Nephron (organoid): Measurements from ENCODE around the gene PIGZ.

ENCODE experiments used
- H3K27ac Mint-ChIP-seq, 3 experiments: 2 replicates each; pipeline ENCODE4 v1.8.0; 2020; ENCODE audit warnings: mixed read lengths in 3 of 3, mild to moderate bottlenecking in 2 of 3, moderate library complexity in 1 of 3
- H3K27me3 Mint-ChIP-seq: 2 replicates; pipeline ENCODE4 v1.8.0; 2021; ENCODE audit warnings: low read depth, mild to moderate bottlenecking, moderate library complexity, mixed read lengths
- H3K36me3 Mint-ChIP-seq: 2 replicates; pipeline ENCODE4 v1.8.0; 2020; ENCODE audit warnings: low read depth, mixed read lengths
- H3K4me1 Mint-ChIP-seq: 2 replicates; pipeline ENCODE4 v1.8.0; 2020; ENCODE audit warnings: mixed read lengths
- H3K4me3 Mint-ChIP-seq, 3 experiments: 2 replicates each; pipeline ENCODE4 v1.8.0; 2020; ENCODE audit warnings: mild to moderate bottlenecking in 3 of 3, mixed read lengths in 3 of 3, moderate library complexity in 2 of 3
- H3K9me3 Mint-ChIP-seq: 2 replicates; pipeline ENCODE4 v1.8.0; 2020; ENCODE audit warnings: mixed read lengths
- TF ChIP-seq, protein P1 (sequence below), 3 experiments: fragments of 200-600 bp; sonication (generic); IDR thresholded peaks; one replicate each; pipeline ENCODE4 v1.5.0; 2021; ENCODE audit warnings: antibody characterized with exemption in 3 of 3; ENCODE audit not compliant: unreplicated experiment in 3 of 3

Gene PIGZ

DNA sequence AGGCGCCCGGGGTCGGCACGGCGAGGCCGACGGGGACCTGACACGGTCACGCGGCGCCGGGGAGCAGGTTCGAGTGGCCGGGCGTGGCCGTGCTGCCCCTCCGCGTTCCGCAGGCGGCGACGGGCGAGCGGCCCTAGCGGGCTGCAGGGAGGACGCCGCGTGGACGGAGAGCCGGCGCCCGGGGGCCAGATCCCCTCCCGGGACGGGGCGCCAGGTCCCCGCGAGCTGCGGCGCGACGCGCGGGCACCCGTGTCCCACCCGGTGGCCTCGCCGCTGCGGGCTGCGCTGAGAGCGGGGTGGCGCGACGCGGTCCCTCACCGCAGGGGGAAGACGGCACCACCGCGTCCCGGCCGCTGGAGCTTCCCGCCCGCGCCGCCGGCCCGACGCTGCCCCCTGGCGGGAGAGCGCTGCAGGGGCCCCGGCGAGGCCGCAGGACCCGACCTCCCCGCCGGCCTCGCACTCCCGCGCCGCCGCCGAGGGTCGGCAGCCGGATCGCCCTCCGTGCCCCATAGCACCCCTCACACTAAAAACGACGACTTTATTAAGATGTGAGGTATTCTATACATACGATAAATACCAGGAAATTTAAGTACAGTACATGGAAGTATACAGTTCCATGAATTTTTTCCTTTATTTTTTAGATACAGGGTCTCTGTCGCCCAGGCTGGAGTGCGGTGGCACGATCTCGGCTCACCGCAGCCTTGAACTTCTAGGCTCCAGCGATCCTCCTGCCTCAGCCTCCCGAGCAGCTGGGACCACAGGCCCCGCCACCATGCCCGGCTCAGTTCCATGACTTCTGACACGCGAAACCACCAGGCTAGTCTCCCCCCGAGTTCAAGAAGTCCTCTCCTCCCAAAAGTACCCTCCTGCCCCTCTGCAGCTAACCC, 1.3 kb upstream of the PIGZ start:
- TF ChIP-seq, protein P1, sequence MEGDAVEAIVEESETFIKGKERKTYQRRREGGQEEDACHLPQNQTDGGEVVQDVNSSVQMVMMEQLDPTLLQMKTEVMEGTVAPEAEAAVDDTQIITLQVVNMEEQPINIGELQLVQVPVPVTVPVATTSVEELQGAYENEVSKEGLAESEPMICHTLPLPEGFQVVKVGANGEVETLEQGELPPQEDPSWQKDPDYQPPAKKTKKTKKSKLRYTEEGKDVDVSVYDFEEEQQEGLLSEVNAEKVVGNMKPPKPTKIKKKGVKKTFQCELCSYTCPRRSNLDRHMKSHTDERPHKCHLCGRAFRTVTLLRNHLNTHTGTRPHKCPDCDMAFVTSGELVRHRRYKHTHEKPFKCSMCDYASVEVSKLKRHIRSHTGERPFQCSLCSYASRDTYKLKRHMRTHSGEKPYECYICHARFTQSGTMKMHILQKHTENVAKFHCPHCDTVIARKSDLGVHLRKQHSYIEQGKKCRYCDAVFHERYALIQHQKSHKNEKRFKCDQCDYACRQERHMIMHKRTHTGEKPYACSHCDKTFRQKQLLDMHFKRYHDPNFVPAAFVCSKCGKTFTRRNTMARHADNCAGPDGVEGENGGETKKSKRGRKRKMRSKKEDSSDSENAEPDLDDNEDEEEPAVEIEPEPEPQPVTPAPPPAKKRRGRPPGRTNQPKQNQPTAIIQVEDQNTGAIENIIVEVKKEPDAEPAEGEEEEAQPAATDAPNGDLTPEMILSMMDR (IDR thresholded peaks at IDR 0.05; ENCODE audit: unreplicated experiment in 3 of 3) = peak; percentile 70 to 84 (median 74)
- Mint-ChIP-seq H3K36me3 (no peaks in the 10 kb centered on the region), H3K27me3 (peaks cover 53% of the 10 kb centered on the region), H3K4me3 (peak overlapping the region; percentile 82 to 87 (median 85)), H3K27ac (no peak overlapping the region), H3K4me1 (no peaks in the 10 kb centered on the region), H3K9me3 (no peaks in the 10 kb centered on the region)

DNA sequence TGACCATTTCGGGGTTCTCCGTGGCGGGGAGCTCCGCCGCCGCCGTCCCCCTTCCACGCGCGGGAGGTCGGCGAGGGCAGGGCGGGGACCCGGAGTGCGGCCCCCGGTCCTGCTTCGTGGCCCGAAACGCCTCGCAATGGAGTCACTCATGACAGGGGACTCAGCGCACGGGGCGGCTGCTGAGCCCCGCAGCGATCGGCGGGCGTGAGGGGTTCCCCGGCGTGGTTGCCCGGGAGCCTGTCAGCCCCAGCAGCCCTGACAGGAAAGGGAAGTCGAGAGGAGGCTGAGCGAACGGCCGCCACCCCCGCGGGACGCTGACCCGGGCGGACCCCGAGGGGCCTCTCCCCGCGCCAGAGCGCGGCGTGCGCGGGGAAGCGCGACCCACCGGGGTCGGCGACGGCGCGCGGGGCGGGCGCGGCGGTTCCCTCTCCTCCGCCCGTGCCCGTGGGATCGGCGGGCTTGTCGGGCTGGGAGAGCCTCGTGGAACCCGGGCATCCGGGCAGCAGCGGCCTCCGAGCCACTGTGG, 564 bp upstream of the PIGZ start:
- Mint-ChIP-seq H3K4me1 (no peaks in the 10 kb centered on the region), H3K4me3 (peak overlapping the region; percentile 39 to 70 (median 70)), H3K27me3 (peaks cover 59% of the 10 kb centered on the region), H3K9me3 (no peaks in the 10 kb centered on the region), H3K27ac (no peak overlapping the region), H3K36me3 (no peaks in the 10 kb centered on the region)
- TF ChIP-seq, protein P1 (IDR thresholded peaks at IDR 0.05; ENCODE audit: unreplicated experiment in 3 of 3) = no peak

DNA sequence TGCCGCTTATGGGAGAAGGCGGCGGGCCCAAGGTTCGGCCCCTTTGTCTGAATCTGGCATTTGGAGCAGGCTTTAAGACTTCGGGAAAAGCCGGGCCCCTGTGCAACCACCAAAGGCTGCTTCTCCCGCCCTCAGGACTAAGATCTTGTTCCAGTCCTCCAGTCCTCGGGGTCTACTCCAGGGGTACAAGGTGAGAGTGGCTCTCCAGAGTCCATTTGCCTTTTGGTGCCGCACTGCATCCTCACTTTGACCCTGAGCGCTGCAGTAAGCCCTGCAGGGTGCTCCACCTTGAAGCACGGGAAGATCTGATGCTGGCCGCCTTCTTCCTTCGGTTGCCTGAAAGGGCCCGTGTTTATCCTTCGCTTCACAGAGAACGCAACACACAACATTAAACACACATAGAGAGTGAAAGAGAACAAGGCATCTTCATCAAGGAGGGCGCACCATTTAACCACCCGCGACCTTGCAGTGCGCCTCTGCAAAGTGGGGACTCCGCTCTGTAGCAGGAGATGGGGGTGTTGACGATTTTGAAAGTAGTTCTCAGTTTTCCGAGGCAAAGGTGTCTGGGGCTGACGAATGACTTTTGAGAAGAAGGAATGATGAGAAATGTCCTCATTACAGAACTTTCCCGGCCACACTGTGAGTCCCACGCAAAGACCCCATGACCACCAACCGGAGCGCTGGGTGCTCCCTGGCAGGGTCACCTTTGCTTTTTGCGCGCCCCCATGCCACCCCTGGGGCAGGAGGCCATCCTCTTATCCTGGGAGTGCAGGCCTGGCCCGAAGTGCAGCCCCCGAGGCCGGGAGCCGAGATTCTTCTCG, 1.0 kb downstream of the PIGZ start:
- TF ChIP-seq, protein P1 (IDR thresholded peaks at IDR 0.05; ENCODE audit: unreplicated experiment in 3 of 3) = no peak
- Mint-ChIP-seq H3K27ac (no peak overlapping the region), H3K36me3 (no peaks in the 10 kb centered on the region), H3K9me3 (no peaks in the 10 kb centered on the region), H3K4me3 (peak overlapping the region; percentile 72 to 83 (median 80)), H3K4me1 (no peaks in the 10 kb centered on the region), H3K27me3 (peaks cover 58% of the 10 kb centered on the region)

DNA sequence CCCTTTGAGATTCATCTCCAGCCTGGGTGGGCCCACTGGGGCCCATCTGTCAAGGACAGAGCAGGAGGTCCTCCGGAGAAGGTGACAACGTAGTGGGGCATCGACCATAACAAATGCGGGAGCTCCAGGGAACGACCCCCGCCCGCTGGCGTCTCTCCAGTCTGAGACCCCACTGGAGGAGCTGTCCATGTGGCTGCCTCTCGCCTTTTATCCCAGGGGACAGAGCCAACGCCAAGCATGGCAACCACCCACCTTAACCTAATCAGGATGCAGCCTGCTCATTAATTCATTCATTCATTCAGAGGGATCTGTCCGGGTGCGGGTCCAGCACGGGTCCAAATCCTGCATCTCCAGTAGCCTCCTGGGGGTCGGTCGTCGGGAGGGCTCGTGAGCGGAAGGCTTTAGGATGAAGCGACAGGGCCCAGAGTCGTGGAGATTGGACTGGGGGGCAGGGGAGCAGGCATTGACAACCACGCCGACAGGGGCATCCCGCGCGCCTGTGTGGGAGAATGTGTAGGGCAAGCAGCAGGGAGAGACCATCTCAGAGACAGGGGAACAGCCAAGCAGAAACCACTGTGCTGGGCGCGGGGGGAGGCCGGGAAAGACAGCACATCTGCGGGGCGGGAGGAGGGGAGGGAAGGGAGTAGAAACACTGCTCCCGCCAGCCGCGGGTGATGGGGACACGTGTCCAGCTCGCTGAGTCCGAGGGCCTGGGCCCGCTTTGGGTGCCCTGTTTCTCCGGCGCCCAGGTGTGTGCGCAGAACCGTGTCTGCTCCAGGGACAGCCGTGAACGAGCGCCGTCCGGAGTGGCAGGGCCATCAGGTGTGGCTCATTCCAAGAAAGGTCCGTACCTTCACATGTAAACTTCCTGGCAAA, 1.9 kb downstream of the PIGZ start:
- no peak overlapping the region for H3K27ac Mint-ChIP-seq

DNA sequence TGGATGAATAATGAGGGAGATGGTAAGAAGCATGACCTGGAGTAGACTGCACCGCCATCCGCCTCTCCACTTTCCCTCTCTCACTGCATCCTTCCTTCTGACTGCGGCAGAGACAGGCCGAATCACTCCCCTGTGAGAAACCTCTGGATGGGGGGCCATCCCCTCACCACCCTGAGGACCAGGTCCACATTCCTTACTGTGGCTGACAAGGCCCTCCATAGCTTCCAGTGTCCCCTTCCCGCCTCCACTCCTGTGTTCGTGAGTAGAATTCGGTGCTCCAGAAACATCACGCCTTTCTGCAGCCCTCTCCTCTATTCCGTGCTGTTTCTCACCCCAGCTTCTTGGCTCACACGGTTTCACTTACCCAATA, 2.8 kb downstream of the PIGZ start:
- Mint-ChIP-seq H3K27ac (no peak overlapping the region), H3K36me3 (no peaks in the 10 kb centered on the region)

More for the DNA sequence above, 1.9 kb downstream of the PIGZ start:
- Mint-ChIP-seq H3K36me3 (no peaks in the 10 kb centered on the region), H3K9me3 (no peaks in the 10 kb centered on the region), H3K27me3 (peaks cover 56% of the 10 kb centered on the region), H3K4me1 (no peaks in the 10 kb centered on the region), H3K4me3 (peak overlapping the region; percentile 71 to 80 (median 72))
- TF ChIP-seq, protein P1 (IDR thresholded peaks at IDR 0.05; ENCODE audit: unreplicated experiment in 3 of 3) = no peak

More for the DNA sequence above, 2.8 kb downstream of the PIGZ start:
- H3K9me3 Mint-ChIP-seq = no peaks in the 10 kb centered on the region
- H3K4me1 Mint-ChIP-seq = no peaks in the 10 kb centered on the region
- TF ChIP-seq, protein P1 (IDR thresholded peaks at IDR 0.05; ENCODE audit: unreplicated experiment in 3 of 3) = no peak
- H3K27me3 Mint-ChIP-seq = peaks cover 59% of the 10 kb centered on the region
- no peak overlapping the region for H3K4me3 Mint-ChIP-seq
